Psoas muscle (tissue), 8 donors: ENCODE data around the gene ARL4C. TPM values are rescaled to one million over a fixed set of nuclear protein-coding genes. Genes with fewer than 3 reads are reported as not detected.

Experiments used
- ATAC-seq, 4 donors: fragments of 200-7000 bp; cut with Tn5 transposase; one replicate each; pipeline ENCODE4 v1.9.1; 2020; ENCODE audit warnings: moderate library complexity in 3 of 4, mild to moderate bottlenecking in 2 of 4
- DNase-seq, 2 donors: peaks; one replicate each; pipeline ENCODE4 v3.0.0-alpha.2; 2020
- H3K27ac ChIP-seq: fragments of 200-600 bp; one replicate; pipeline ENCODE4 v1.8.0; 2022
- H3K27me3 ChIP-seq, 3 donors: fragments of 200-600 bp in 1 of 3; one replicate each; pipeline versions ENCODE4 v1.6.1 to v1.8.0; 2013 to 2022; ENCODE audit warnings: low read length in 2 of 3, mild to moderate bottlenecking in 2 of 3, moderate library complexity in 1 of 3; ENCODE audit not compliant: insufficient read depth in 3 of 3
- H3K36me3 ChIP-seq, 2 donors: fragments of 200-600 bp in 1 of 2; one replicate each; pipeline versions ENCODE4 v1.6.1 to v1.8.0; 2013 to 2022; ENCODE audit warnings: low read depth in 1 of 2, mild to moderate bottlenecking in 1 of 2, moderate library complexity in 1 of 2; ENCODE audit not compliant: insufficient read depth in 1 of 2
- H3K4me1 ChIP-seq: fragments of 200-600 bp; one replicate; pipeline ENCODE4 v1.8.0; 2022
- H3K4me3 ChIP-seq: fragments of 200-600 bp; one replicate; pipeline ENCODE4 v1.8.0; 2022; ENCODE audit warnings: mild to moderate bottlenecking
- H3K9me3 ChIP-seq: fragments of 200-600 bp; one replicate; pipeline ENCODE4 v1.8.0; 2022
- WGBS, 3 donors: extraction: QIAGEN DNeasy Blood & Tissue Kit; methylation state at CpG; one replicate each; pipeline versions ENCODE4 v1.1.6 to v1.1.7; 2013; 5-methylcytosine and 5-hydroxymethylcytosine counted together
- intact Hi-C, 2 donors: fragments of 100-400 bp; cut with DNase I; formaldehyde crosslinking; loops; one replicate each; pipeline versions ENCODE4 v1.11.0 to v1.14.2; 2022
- polyA plus RNA-seq, 3 donors: library from polyadenylated mRNA; stranded (reverse); fragments of 200-250 nt; gene quantifications; one replicate each; pipeline ENCODE4 v1.2.3, GENCODE V29; 2013
- total RNA-seq, 4 donors: library from RNA; stranded (reverse); fragmentation: NEBNext Ultra II Directional in 2 of 4; extraction: Animal tissue kit (Norgen Biotek cat#: 25700) in 2 of 4; gene quantifications; one replicate each; pipeline versions ENCODE4 v1.2.1 to v1.2.4, GENCODE V29; 2021 to 2023
- TF ChIP-seq, protein P1 (sequence below): fragments of 200-600 bp; IDR thresholded peaks from one replicate; pipeline ENCODE4 v1.8.0; 2022; ENCODE audit warnings: antibody characterized with exemption
- donor health status: healthy with polysubstance abuse.
- donor health status: DM: no; HTN: no; CAD: no; lungs with moderate emphysema.
- donor health status: Bipolar disorder and iron deficiency.
- donor health status: healthy.
- donor health status: DM: yes; HTN: yes; CAD: no.
- donor health status: DM: no; HTN: no; CAD: no.
- donor health status: DM: no; HTN: no; CAD: no.
- donor health status: DM: yes; HTN: yes; CAD: no.

Gene ARL4C
- total and polyA plus RNA-seq, 7 donors = 0.34 to 1.6 (median 1.1) TPM

DNA sequence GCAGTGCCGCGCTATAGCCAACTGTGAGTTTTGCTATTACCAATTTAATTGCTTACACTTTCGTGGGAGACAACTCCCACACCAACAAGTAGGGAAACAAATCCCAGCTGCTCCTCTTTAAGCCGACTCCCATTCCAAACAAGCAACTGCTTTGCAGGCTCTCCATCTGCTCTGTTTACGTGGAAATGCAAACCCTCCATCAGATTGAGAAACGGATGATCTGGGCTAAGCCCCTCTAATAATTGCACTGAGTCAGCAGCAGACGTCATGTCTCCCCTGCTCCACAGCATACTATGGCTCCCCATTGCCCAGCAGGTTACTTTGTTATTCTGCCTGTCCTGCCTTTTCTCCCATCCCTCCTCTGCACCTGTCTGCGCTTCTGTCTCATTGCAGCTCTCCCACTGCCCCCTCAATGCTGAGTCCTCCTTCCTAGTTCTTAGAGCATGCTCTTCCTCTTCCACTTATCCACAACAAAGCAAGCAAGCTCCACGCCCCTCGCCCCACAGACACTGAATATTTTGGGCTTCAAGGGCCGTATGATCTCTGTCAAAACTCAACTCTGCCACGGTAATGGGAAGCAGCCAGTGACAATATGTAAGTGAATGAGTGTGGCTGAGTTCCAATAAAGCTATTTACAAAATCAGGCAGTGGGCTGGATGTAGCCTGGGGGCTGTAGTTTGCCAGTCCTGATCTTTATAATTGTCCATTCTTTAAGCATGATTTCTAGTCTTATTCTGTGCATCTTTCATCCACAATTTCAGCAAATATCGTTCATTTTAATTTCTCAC is 39.5 kb upstream of the ARL4C start:
- Histone ChIP-seq H3K27me3 (peaks cover 0 to 13% (median 3%) of the 10 kb centered on the region in 3 donors), H3K4me3 (no peak overlapping the region), H3K36me3 (no peaks in the 10 kb centered on the region), H3K4me1 (no peaks in the 10 kb centered on the region), H3K27ac (no peak overlapping the region), H3K9me3 (peaks cover 11% of the 10 kb centered on the region)
- 40 to 47% (median 45%) methylated on average over 13 of the region's 13 CpGs for WGBS, 3 donors
- DNase-seq = no peak
- intact Hi-C loops = no loop called here
- no peak for ATAC-seq
- TF ChIP-seq, protein P1, sequence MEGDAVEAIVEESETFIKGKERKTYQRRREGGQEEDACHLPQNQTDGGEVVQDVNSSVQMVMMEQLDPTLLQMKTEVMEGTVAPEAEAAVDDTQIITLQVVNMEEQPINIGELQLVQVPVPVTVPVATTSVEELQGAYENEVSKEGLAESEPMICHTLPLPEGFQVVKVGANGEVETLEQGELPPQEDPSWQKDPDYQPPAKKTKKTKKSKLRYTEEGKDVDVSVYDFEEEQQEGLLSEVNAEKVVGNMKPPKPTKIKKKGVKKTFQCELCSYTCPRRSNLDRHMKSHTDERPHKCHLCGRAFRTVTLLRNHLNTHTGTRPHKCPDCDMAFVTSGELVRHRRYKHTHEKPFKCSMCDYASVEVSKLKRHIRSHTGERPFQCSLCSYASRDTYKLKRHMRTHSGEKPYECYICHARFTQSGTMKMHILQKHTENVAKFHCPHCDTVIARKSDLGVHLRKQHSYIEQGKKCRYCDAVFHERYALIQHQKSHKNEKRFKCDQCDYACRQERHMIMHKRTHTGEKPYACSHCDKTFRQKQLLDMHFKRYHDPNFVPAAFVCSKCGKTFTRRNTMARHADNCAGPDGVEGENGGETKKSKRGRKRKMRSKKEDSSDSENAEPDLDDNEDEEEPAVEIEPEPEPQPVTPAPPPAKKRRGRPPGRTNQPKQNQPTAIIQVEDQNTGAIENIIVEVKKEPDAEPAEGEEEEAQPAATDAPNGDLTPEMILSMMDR = no peak

GRCh38 chr2:234535464-234535863 is 38.6 kb upstream of the ARL4C start:
- Histone ChIP-seq H3K4me1 (no peaks in the 10 kb centered on the region), H3K36me3 (no peaks in the 10 kb centered on the region), H3K4me3 (no peak overlapping the region), H3K9me3 (peaks cover 11% of the 10 kb centered on the region), H3K27ac (no peak overlapping the region), H3K27me3 (peaks cover 0 to 13% (median 3%) of the 10 kb centered on the region in 3 donors)
- TF ChIP-seq, protein P1 = no peak
- DNase-seq = no peak
- intact Hi-C loops = no loop called here
- 76 to 89% (median 81%) methylated on average over 1 of the region's 1 CpG for WGBS, 3 donors
- no peak for ATAC-seq

GRCh38 chr2:234534515-234534914 is 37.6 kb upstream of the ARL4C start:
- ATAC-seq (no peak), DNase-seq (no peak)
- no peak overlapping the region for H3K4me3 ChIP-seq
- H3K27me3 ChIP-seq = peaks cover 0 to 13% (median 3%) of the 10 kb centered on the region in 3 donors
- peaks cover 11% of the 10 kb centered on the region for H3K9me3 ChIP-seq
- TF ChIP-seq, protein P1 = no peak
- no peaks in the 10 kb centered on the region for H3K36me3 ChIP-seq
- H3K27ac ChIP-seq = no peak overlapping the region
- H3K4me1 ChIP-seq = no peaks in the 10 kb centered on the region
- 57 to 65% (median 58%) methylated on average over 8 of the region's 8 CpGs for WGBS, 3 donors
- intact Hi-C loops = no loop called here

GRCh38 chr2:234533626-234534025 is 36.7 kb upstream of the ARL4C start:
- H3K4me3 ChIP-seq = no peak overlapping the region

More at GRCh38 chr2:234533626-234534025, 36.7 kb upstream of the ARL4C start:
- Histone ChIP-seq H3K9me3 (peaks cover 3% of the 10 kb centered on the region), H3K27ac (no peak overlapping the region), H3K4me1 (no peaks in the 10 kb centered on the region), H3K27me3 (peaks cover 0 to 13% (median 2%) of the 10 kb centered on the region in 3 donors), H3K36me3 (no peaks in the 10 kb centered on the region)
- TF ChIP-seq, protein P1 = no peak
- WGBS, 3 donors = 77 to 86% (median 81%) methylated on average over 9 of the region's 9 CpGs
- intact Hi-C loops = no loop called here
- no peak for DNase-seq
- ATAC-seq = no peak
